Cardiac muscle cell (in vitro differentiated cells and primary cell): Measurements from ENCODE around the gene ARX. TPM values are rescaled to one million over a fixed set of nuclear protein-coding genes. Genes with fewer than 3 reads are reported as not detected.

Source experiments
- DNase-seq, 2 donors: peaks; one replicate each; pipeline versions ENCODE4 v3.0.0 to v3.0.0-alpha.2; 2010 to 2017; ENCODE audit warnings: low read depth in 1 of 2, low spot score in 1 of 2
- H3K27ac ChIP-seq: fragments of 200-600 bp; sonication (generic); 2 replicates; pipeline ENCODE4 v1.5.1; 2016
- H3K27me3 ChIP-seq: fragments of 200-600 bp; sonication (generic); 2 replicates; pipeline ENCODE4 v1.6.0; 2016; ENCODE audit warnings: control low read depth
- H3K36me3 ChIP-seq: fragments of 200-600 bp; sonication (generic); 2 replicates; pipeline ENCODE4 v1.5.1; 2016; ENCODE audit warnings: control low read depth
- H3K4me1 ChIP-seq: fragments of 200-600 bp; sonication (generic); 2 replicates; pipeline ENCODE4 v1.8.1; 2017; ENCODE audit warnings: low read depth, mild to moderate bottlenecking, mixed run types
- H3K4me3 ChIP-seq: fragments of 200-600 bp; sonication (generic); 2 replicates; pipeline ENCODE4 v1.5.1; 2016; ENCODE audit warnings: mild to moderate bottlenecking
- H3K9me3 ChIP-seq: fragments of 200-600 bp; sonication (generic); 2 replicates; pipeline ENCODE4 v1.5.1; 2017; ENCODE audit warnings: low read depth, mild to moderate bottlenecking, control low read depth
- CTCF ChIP-seq: IDR thresholded peaks from 2 replicates; pipeline ENCODE4 v1.5.1; 2012; ENCODE audit warnings: low read depth, mild to moderate bottlenecking, low read length
- polyA plus RNA-seq: library from polyadenylated mRNA; unstranded; fragments of >200 nt; fragmentation: Nextera tagmentation; extraction: Ambion mirVana; gene quantifications from 2 replicates; pipeline ENCODE4 v1.2.1, GENCODE V29; 2016
- total RNA-seq: library from RNA; depleted of rRNA; stranded (reverse); fragments of >200 nt; gene quantifications from 2 replicates; pipeline ENCODE4 v1.2.3, GENCODE V29; 2016

ARX gene
- total and polyA plus RNA-seq, 2 experiments from 2014 or later = not detected

DNA sequence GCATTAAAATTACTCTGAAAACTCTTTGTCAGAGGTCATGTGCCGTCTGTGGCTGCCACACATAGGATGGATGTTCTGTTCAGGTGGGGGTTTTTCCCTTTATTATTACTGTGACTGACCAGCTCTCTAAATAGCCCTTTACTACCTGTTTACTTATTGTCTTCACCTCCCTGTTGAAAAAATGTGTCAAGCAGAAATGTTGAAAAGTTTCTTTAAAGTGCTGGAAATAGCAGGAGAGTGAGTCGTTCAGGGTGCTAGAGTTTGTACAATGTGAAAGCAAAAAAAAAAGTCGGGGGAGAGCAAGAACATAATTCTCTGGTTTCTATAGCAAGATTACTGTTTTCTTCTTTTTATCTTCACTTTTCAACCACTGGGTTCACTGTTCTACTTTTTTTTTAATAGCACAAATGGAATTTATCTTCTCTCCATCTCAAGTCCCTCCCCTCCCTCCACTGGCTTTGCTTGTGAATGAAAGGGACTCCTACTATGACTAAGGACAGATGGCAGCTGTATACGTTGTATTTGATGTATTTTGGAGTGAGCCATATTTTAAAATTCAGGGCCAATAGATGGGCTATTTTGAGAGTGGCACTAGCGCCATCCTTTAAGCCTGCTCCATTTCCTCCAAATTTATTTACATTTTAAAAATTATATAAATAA, 33.3 kb downstream of the ARX start:
- Histone ChIP-seq H3K4me1 (peaks cover 6% of the 10 kb centered on the region), H3K36me3 (no peaks in the 10 kb centered on the region), H3K9me3 (no peaks in the 10 kb centered on the region), H3K27me3 (no peaks in the 10 kb centered on the region), H3K27ac (no peak overlapping the region), H3K4me3 (no peak overlapping the region)
- DNase-seq = no peak
- TF ChIP-seq CTCF = no peak

DNA sequence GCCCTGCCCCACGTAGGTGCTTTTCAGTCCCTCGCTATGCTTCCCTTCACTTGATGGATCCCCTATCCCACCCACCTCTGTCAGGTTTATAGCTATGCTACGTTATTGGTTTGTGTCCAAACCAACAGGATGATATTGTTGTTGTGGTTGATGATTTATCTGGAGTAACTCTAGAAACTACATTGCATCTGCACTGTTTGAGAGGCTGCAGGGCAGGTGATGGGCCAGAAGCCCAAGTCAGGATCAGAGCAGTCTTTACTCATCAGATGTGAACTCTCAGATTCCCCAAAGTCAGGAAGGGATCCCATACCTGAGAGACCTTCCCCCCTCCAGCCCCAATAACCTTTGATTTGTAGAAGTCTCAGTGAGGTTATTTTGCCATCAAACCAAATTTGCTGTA, 34.7 kb downstream of the ARX start:
- Histone ChIP-seq H3K9me3 (no peaks in the 10 kb centered on the region), H3K36me3 (no peaks in the 10 kb centered on the region), H3K4me3 (no peak overlapping the region), H3K27ac (no peak overlapping the region), H3K4me1 (peaks cover 6% of the 10 kb centered on the region), H3K27me3 (no peaks in the 10 kb centered on the region)
- TF ChIP-seq CTCF = no peak
- DNase-seq = no peak

DNA sequence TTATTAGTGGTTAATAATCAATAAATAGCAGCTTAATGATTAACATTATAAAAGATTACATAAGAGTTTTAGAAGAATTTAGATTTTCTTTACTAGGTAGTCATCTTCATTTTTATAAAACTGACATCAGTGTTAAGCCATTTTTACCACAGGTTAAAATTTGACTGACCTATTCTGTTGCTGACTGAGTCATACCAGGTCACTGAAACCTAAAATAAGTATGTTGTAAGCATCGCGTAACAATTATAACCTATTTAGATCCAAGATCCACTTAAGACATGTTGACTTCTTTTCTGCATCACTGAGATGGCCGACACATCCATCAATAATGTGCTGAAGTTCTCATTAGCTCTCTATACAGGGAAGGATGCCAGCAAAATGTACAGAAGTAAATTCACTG, 36.7 kb downstream of the ARX start:
- DNase-seq = no peak
- Histone ChIP-seq H3K4me3 (no peak overlapping the region), H3K27me3 (no peaks in the 10 kb centered on the region), H3K27ac (no peak overlapping the region), H3K9me3 (no peaks in the 10 kb centered on the region), H3K36me3 (no peaks in the 10 kb centered on the region), H3K4me1 (peaks cover 6% of the 10 kb centered on the region)
- no peak for TF ChIP-seq CTCF

DNA sequence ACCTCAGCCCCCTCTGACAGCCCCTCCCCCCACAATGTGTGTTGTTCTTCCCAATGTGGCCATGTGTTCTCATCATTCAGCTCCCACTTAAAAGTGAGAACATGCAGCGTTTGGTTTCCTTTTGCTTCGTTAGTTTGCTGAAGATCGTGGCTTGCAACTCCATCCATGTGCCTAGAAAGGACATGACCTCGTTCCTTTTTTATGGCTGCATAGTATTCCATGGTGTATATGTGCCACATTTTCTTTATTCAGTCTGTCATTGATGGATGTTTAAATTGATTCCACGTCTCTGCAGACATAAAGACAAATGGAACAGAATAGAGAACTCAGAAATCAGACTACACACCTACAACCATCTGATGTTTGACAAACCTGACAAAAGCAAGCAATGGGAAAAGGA, 46.0 kb downstream of the ARX start:
- no peak for DNase-seq
- TF ChIP-seq CTCF = no peak

GRCh38 chrX:24965372-24965771, 50.4 kb downstream of the ARX start:
- H3K27me3 ChIP-seq = no peaks in the 10 kb centered on the region
- no peak overlapping the region for H3K4me3 ChIP-seq
- H3K27ac ChIP-seq = no peak overlapping the region
- DNase-seq = no peak
- H3K4me1 ChIP-seq = peaks cover 5% of the 10 kb centered on the region
- H3K36me3 ChIP-seq = no peaks in the 10 kb centered on the region
- H3K9me3 ChIP-seq = no peaks in the 10 kb centered on the region
- no peak for TF ChIP-seq CTCF

More for the DNA sequence above, 46.0 kb downstream of the ARX start:
- Histone ChIP-seq H3K27ac (no peak overlapping the region), H3K4me3 (no peak overlapping the region), H3K9me3 (no peaks in the 10 kb centered on the region), H3K36me3 (no peaks in the 10 kb centered on the region), H3K4me1 (no peaks in the 10 kb centered on the region), H3K27me3 (no peaks in the 10 kb centered on the region)
